ENCODE results near the gene MMP25.

GRCh38 chr16:3089717-3090592 lies 43.6 kb downstream of the MMP25 start:
- TF ChIP-seq POLR2AphosphoS5 (IDR thresholded peaks at IDR 0.05; ENCODE audit: low read depth, low read length) = no peak
- TF ChIP-seq POLR2A (IDR thresholded peaks at IDR 0.05; ENCODE audit: low read depth, low read length) = no peak
- TF ChIP-seq SPI1 (IDR thresholded peaks at IDR 0.05; ENCODE audit: low read depth, low read length) = no peak

Measured in GM12891 (cell line).